HepG2 (cell line): ENCODE data around the gene RGPD3. TPM values are rescaled to one million over a fixed set of nuclear protein-coding genes. Genes with fewer than 3 reads are reported as not detected.

Experiments
- AHDC1 ChIP-seq: sonication (generic); formaldehyde crosslinking; IDR thresholded peaks from 2 replicates; pipeline ENCODE4 v1.5.1; 2020; ENCODE audit warnings: mild to moderate bottlenecking, missing genetic modification reagents, borderline replicate concordance
- ARNTL ChIP-seq: sonication (generic); formaldehyde crosslinking; IDR thresholded peaks from 2 replicates; pipeline ENCODE4 v1.4.0; 2020; ENCODE audit warnings: mild to moderate bottlenecking, missing genetic modification reagents
- ETV5 ChIP-seq: IDR thresholded peaks from 2 replicates; pipeline ENCODE4 v1.6.1; 2018; ENCODE audit warnings: missing biosample characterization, missing genetic modification reagents, inconsistent platforms, borderline replicate concordance
- GMEB1 ChIP-seq: sonication (generic); formaldehyde crosslinking; IDR thresholded peaks from 2 replicates; pipeline ENCODE4 v1.5.1; 2020; ENCODE audit warnings: missing genetic modification reagents, mild to moderate bottlenecking, borderline replicate concordance
- ISL2 ChIP-seq: sonication (generic); formaldehyde crosslinking; IDR thresholded peaks from 2 replicates; pipeline ENCODE4 v1.5.0; 2020; ENCODE audit warnings: missing genetic modification reagents
- MTA1 ChIP-seq: sonication (generic); formaldehyde crosslinking; IDR thresholded peaks from 2 replicates; pipeline ENCODE4 v1.4.0; 2020; ENCODE audit warnings: missing genetic modification reagents, mild to moderate bottlenecking, borderline replicate concordance
- MYC ChIP-seq: sonication (generic); formaldehyde crosslinking; IDR thresholded peaks from 2 replicates; pipeline ENCODE4 v1.9.0; 2021; ENCODE audit warnings: missing genetic modification reagents, borderline replicate concordance
- NR2F2 ChIP-seq: IDR thresholded peaks from 2 replicates; pipeline ENCODE4 v1.6.1; 2012; ENCODE audit warnings: low read depth, inconsistent platforms, borderline replicate concordance
- ONECUT2 ChIP-seq: sonication (generic); formaldehyde crosslinking; IDR thresholded peaks from 2 replicates; pipeline ENCODE4 v1.4.0; 2020; ENCODE audit warnings: missing genetic modification reagents
- PATZ1 ChIP-seq: sonication (generic); formaldehyde crosslinking; IDR thresholded peaks from 2 replicates; pipeline ENCODE4 v1.4.0; 2020; ENCODE audit warnings: missing genetic modification reagents
- RARA ChIP-seq: IDR thresholded peaks from 2 replicates; pipeline ENCODE4 v1.6.1; 2016; ENCODE audit warnings: missing genetic modification reagents, missing compliant biosample characterization
- SOX13 ChIP-seq, 3 experiments: fragments of 450-650 bp in 1 of 3; sonication (generic) in 1 of 3; formaldehyde crosslinking in 1 of 3; IDR thresholded peaks in 2 of 3; conservative IDR thresholded peaks in 1 of 3; 2 replicates each; pipeline versions ENCODE4 v1.5.0 to v1.6.1; 2016 to 2020; ENCODE audit warnings: antibody characterized with exemption in 1 of 3, mild to moderate bottlenecking in 1 of 3, missing compliant biosample characterization in 1 of 3, missing genetic modification reagents in 1 of 3, moderate library complexity in 1 of 3
- SP5 ChIP-seq: IDR thresholded peaks from 2 replicates; pipeline ENCODE4 v1.6.1; 2016; ENCODE audit warnings: low read depth, borderline replicate concordance
- TARDBP ChIP-seq: sonication (generic); formaldehyde crosslinking; IDR thresholded peaks from 2 replicates; pipeline ENCODE4 v1.8.0; 2022; ENCODE audit warnings: mild to moderate bottlenecking, missing genetic modification reagents
- ZBTB7A ChIP-seq: sonication (generic); formaldehyde crosslinking; IDR thresholded peaks from 2 replicates; pipeline ENCODE4 v1.8.0; 2022; ENCODE audit warnings: mild to moderate bottlenecking, missing genetic modification reagents
- ZNF124 ChIP-seq: sonication (generic); formaldehyde crosslinking; IDR thresholded peaks from 2 replicates; pipeline ENCODE4 v1.4.0; 2020; ENCODE audit warnings: missing genetic modification reagents
- ZNF451 ChIP-seq: sonication (generic); formaldehyde crosslinking; IDR thresholded peaks from 2 replicates; pipeline ENCODE4 v1.5.0; 2020; ENCODE audit warnings: mild to moderate bottlenecking, missing genetic modification reagents
- ZNF580 ChIP-seq: IDR thresholded peaks from 2 replicates; pipeline ENCODE4 v1.6.1; 2016; ENCODE audit warnings: low read depth, borderline replicate concordance
- polyA plus RNA-seq, 8 experiments: library from polyadenylated mRNA; depleted of rRNA in 3 of 8; stranded (reverse) in 7 of 8; unstranded in 1 of 8; fragments of >200 nt; fragmentation: Illumina TruSeq in 4 of 8; extraction: Trizol in 4 of 8; gene quantifications; 2 replicates each; pipeline versions ENCODE4 v1.2.1 to v1.2.3, GENCODE V29; 2011 to 2016; ENCODE audit warnings: low read depth in 4 of 8, missing spikeins in 1 of 8, mixed read lengths in 1 of 8; ENCODE audit not compliant: insufficient read depth in 1 of 8
- total RNA-seq, 5 experiments: library from RNA; depleted of rRNA; stranded (reverse); fragments of >200 nt; fragmentation: Illumina TruSeq; extraction: Trizol; gene quantifications; 2 replicates each; pipeline ENCODE4 v1.2.3, GENCODE V29; 2016; ENCODE audit warnings: low read depth in 1 of 5

The RGPD3 gene
- total and polyA plus RNA-seq, 2 of the 13 experiments (the other 11 are each of a cell fraction or from before 2014, with no cell fraction given), result 0.13 to 0.24 TPM

GRCh38 chr2:106384548-106384947, 83.7 kb downstream of the RGPD3 start (continued):
- peak; percentile 42; the same call in 1 of the 2 replicates for TF ChIP-seq SOX13 (IDR thresholded peaks at IDR 0.05)
- peak in 1 of 2 experiments; percentile 35; a peak in 2 of 4 replicates for TF ChIP-seq SOX13 (CRISPR knock-in tag; conservative IDR thresholded peaks at IDR 0.05 in 1 of 2, IDR thresholded peaks at IDR 0.05 in 1 of 2)
- TF ChIP-seq ZBTB7A, result peak; percentile 68; the same call in 1 of the 2 replicates
- TF ChIP-seq PATZ1 (CRISPR knock-in tag), result peak; percentile 35; the same call in 1 of the 2 replicates
- peak; percentile 89 for TF ChIP-seq ETV5 (CRISPR knock-in tag)
- TF ChIP-seq ZNF451 (CRISPR knock-in tag), result 0 out of 2 replicates have a peak, but pooled peaks have one; percentile 35
- peak; percentile 98 for TF ChIP-seq AHDC1 (CRISPR knock-in tag)
- TF ChIP-seq SP5 (CRISPR knock-in tag), result peak; percentile 84
- TF ChIP-seq NR2F2, result peak; percentile 78
- TF ChIP-seq ARNTL (CRISPR knock-in tag), result 0 out of 2 replicates have a peak, but pooled peaks have one; percentile 38
- TF ChIP-seq ISL2, result peak; percentile 38; the same call in 1 of the 2 replicates
- peak; percentile 96 for TF ChIP-seq ONECUT2 (CRISPR knock-in tag)
- 0 out of 2 replicates have a peak, but pooled peaks have one; percentile 42 for TF ChIP-seq ZNF124 (CRISPR knock-in tag)
- peak; percentile 32; the same call in 1 of the 2 replicates for TF ChIP-seq GMEB1 (CRISPR knock-in tag)
- TF ChIP-seq MYC, result peak; percentile 46; the same call in 1 of the 2 replicates
- TF ChIP-seq ZNF580 (CRISPR knock-in tag), result 0 out of 2 replicates have a peak, but pooled peaks have one; percentile 32
- peak; percentile 86 for TF ChIP-seq RARA (CRISPR knock-in tag)
- peak; percentile 85 for TF ChIP-seq MTA1 (CRISPR knock-in tag)
- TF ChIP-seq TARDBP (CRISPR knock-in tag), result peak; percentile 52; the same call in 1 of the 2 replicates
